Trophoblast cell (in vitro differentiated cells and primary cell): ENCODE measurements around the gene RNF222.

Experiments used
- DNase-seq, 2 donors: peaks; one replicate each; pipeline ENCODE4 v3.0.0-alpha.2; 2016
- H2AFZ ChIP-seq: 2 replicates; pipeline ENCODE4 v1.6.1; 2013; ENCODE audit warnings: low read length, moderate library complexity, mild to moderate bottlenecking; ENCODE audit not compliant: insufficient read depth, poor library complexity
- H2AK5ac ChIP-seq: 2 replicates; pipeline ENCODE4 v1.6.1; 2013; ENCODE audit warnings: mild to moderate bottlenecking, low read length
- H2BK120ac ChIP-seq: 2 replicates; pipeline ENCODE4 v1.6.1; 2013; ENCODE audit warnings: low read length, mild to moderate bottlenecking, moderate library complexity; ENCODE audit not compliant: insufficient read depth, poor library complexity
- H2BK12ac ChIP-seq: 2 replicates; pipeline ENCODE4 v1.6.1; 2013; ENCODE audit warnings: mild to moderate bottlenecking, low read length, moderate library complexity
- H2BK5ac ChIP-seq: 2 replicates; pipeline ENCODE4 v1.6.1; 2013; ENCODE audit warnings: low read length, low read depth, moderate library complexity, mild to moderate bottlenecking; ENCODE audit not compliant: poor library complexity
- H3K14ac ChIP-seq: 2 replicates; pipeline ENCODE4 v1.6.1; 2013; ENCODE audit warnings: mild to moderate bottlenecking, low read length
- H3K18ac ChIP-seq: 2 replicates; pipeline ENCODE4 v1.6.1; 2013; ENCODE audit warnings: mild to moderate bottlenecking, low read length
- H3K23ac ChIP-seq: 2 replicates; pipeline ENCODE4 v1.6.1; 2013; ENCODE audit warnings: low read length
- H3K27ac ChIP-seq: 2 replicates; pipeline ENCODE4 v1.5.1; 2013; ENCODE audit warnings: low read depth, mild to moderate bottlenecking, inconsistent platforms, low read length, moderate library complexity
- H3K27me3 ChIP-seq: 2 replicates; pipeline ENCODE4 v1.6.1; 2013; ENCODE audit warnings: inconsistent platforms, mild to moderate bottlenecking, low read length, moderate library complexity; ENCODE audit not compliant: insufficient read depth
- H3K36me3 ChIP-seq, 2 experiments: 1 replicate in 1 of 2; 2 replicates in 1 of 2; pipeline ENCODE4 v1.6.1; 2013; ENCODE audit warnings: low read length in 2 of 2, mild to moderate bottlenecking in 2 of 2, moderate library complexity in 1 of 2; ENCODE audit not compliant: insufficient read depth in 2 of 2, control insufficient read depth in 1 of 2
- H3K4ac ChIP-seq: 2 replicates; pipeline ENCODE4 v1.6.1; 2013; ENCODE audit warnings: low read depth, mild to moderate bottlenecking, low read length, moderate library complexity
- H3K4me1 ChIP-seq, 2 experiments: 1 replicate in 1 of 2; 2 replicates in 1 of 2; pipeline ENCODE4 v1.6.1; 2013; ENCODE audit warnings: low read length in 2 of 2, mild to moderate bottlenecking in 2 of 2, moderate library complexity in 1 of 2; ENCODE audit not compliant: insufficient read depth in 2 of 2, control insufficient read depth in 1 of 2
- H3K4me2 ChIP-seq: 2 replicates; pipeline ENCODE4 v1.6.1; 2013; ENCODE audit warnings: inconsistent platforms, mild to moderate bottlenecking, low read length, moderate library complexity
- H3K4me3 ChIP-seq: 2 replicates; pipeline ENCODE4 v1.5.1; 2013; ENCODE audit warnings: mild to moderate bottlenecking, low read depth, low read length, inconsistent platforms
- H3K79me1 ChIP-seq: one replicate; pipeline ENCODE4 v1.6.1; 2013; ENCODE audit warnings: low read length
- H3K79me2 ChIP-seq: 2 replicates; pipeline ENCODE4 v1.6.1; 2013; ENCODE audit warnings: low read length, mild to moderate bottlenecking; ENCODE audit not compliant: control insufficient read depth, insufficient read depth, poor library complexity
- H3K9ac ChIP-seq: 2 replicates; pipeline ENCODE4 v1.6.1; 2013; ENCODE audit warnings: mild to moderate bottlenecking, low read length
- H3K9me3 ChIP-seq: 2 replicates; pipeline ENCODE4 v1.6.1; 2013; ENCODE audit warnings: low read depth, mild to moderate bottlenecking, control low read depth, inconsistent platforms, low read length; ENCODE audit not compliant: insufficient read depth
- H4K12ac ChIP-seq: 2 replicates; pipeline ENCODE4 v1.6.1; 2013; ENCODE audit warnings: low read depth, mild to moderate bottlenecking, low read length, moderate library complexity
- H4K8ac ChIP-seq: 2 replicates; pipeline ENCODE4 v1.6.1; 2013; ENCODE audit warnings: low read depth, mild to moderate bottlenecking, low read length, moderate library complexity
- H4K91ac ChIP-seq: one replicate; pipeline ENCODE4 v1.6.1; 2013; ENCODE audit warnings: low read depth, mild to moderate bottlenecking, low read length, moderate library complexity
- WGBS: extraction: QIAGEN DNeasy Blood & Tissue Kit; methylation state at CpG from one replicate; pipeline ENCODE4 v1.1.7; 2013; ENCODE audit warnings: missing lambda C conversion rate; ENCODE audit not compliant: insufficient read length, insufficient coverage; ENCODE audit errors: extremely low coverage; 5-methylcytosine and 5-hydroxymethylcytosine counted together

Gene RNF222

GRCh38 chr17:8359769-8360168 lies 37.9 kb downstream of the RNF222 start:
- Histone ChIP-seq H4K91ac (no peak overlapping the region), H4K12ac (no peak overlapping the region), H3K27me3 (no peaks in the 10 kb centered on the region), H3K4me2 (no peak overlapping the region), H2BK12ac (no peak overlapping the region), H4K8ac (no peak overlapping the region), H3K4me3 (no peak overlapping the region), H3K4ac (no peak overlapping the region), H3K4me1 (peaks cover 4 to 9% of the 10 kb centered on the region in 2 experiments), H2AFZ (no peak overlapping the region), H2BK120ac (no peak overlapping the region), H3K36me3 (peaks cover 0 to 3% of the 10 kb centered on the region in 2 experiments), H3K9me3 (no peaks in the 10 kb centered on the region), H3K14ac (no peak overlapping the region), H3K79me2 (no peaks in the 10 kb centered on the region), H3K9ac (no peak overlapping the region), H3K27ac (no peak overlapping the region), H3K18ac (no peak overlapping the region), H3K79me1 (no peaks in the 10 kb centered on the region), H3K23ac (no peak overlapping the region), H2AK5ac (no peak overlapping the region), H2BK5ac (no peak overlapping the region)
- DNase-seq = peak in 1 of 2 donors; percentile 30
- WGBS = no CpG with 5 or more reads among the region's 5 CpGs

- Histone ChIP-seq H3K4me3 (no peak overlapping the region), H3K23ac (no peak overlapping the region), H3K9me3 (no peaks in the 10 kb centered on the region), H3K79me2 (no peaks in the 10 kb centered on the region), H3K79me1 (no peaks in the 10 kb centered on the region), H3K27me3 (no peaks in the 10 kb centered on the region), H3K4me2 (no peak overlapping the region), H2BK12ac (no peak overlapping the region), H2BK5ac (no peak overlapping the region), H3K27ac (no peak overlapping the region), H4K91ac (no peak overlapping the region), H3K4me1 (peaks cover 4 to 9% of the 10 kb centered on the region in 2 experiments), H3K36me3 (no peaks in the 10 kb centered on the region), H2AFZ (no peak overlapping the region), H3K14ac (no peak overlapping the region), H4K12ac (no peak overlapping the region), H3K9ac (no peak overlapping the region), H2AK5ac (no peak overlapping the region), H2BK120ac (no peak overlapping the region), H4K8ac (no peak overlapping the region), H3K4ac (no peak overlapping the region), H3K18ac (no peak overlapping the region)
- no peak for DNase-seq
- WGBS = no CpG with 5 or more reads among the region's 3 CpGs
Observed at GRCh38 chr17:8357910-8358309, 39.7 kb downstream of the RNF222 start.

- H3K27me3 ChIP-seq = no peaks in the 10 kb centered on the region
- H3K4me3 ChIP-seq = no peak overlapping the region
- H3K18ac ChIP-seq = no peak overlapping the region
- H2BK120ac ChIP-seq = no peak overlapping the region
- H3K14ac ChIP-seq = no peak overlapping the region
- no peak overlapping the region for H4K91ac ChIP-seq
- H4K8ac ChIP-seq = no peak overlapping the region
- H2BK5ac ChIP-seq = no peak overlapping the region
- no peaks in the 10 kb centered on the region for H3K79me1 ChIP-seq
- H3K4ac ChIP-seq = no peak overlapping the region
- no peak overlapping the region for H2BK12ac ChIP-seq
- H3K27ac ChIP-seq = no peak overlapping the region
- no peak overlapping the region for H4K12ac ChIP-seq
- no peak overlapping the region for H2AK5ac ChIP-seq
- no peak overlapping the region for H3K23ac ChIP-seq
- H2AFZ ChIP-seq = no peak overlapping the region
- WGBS = no CpG with 5 or more reads among the region's 8 CpGs
- no peak overlapping the region for H3K9ac ChIP-seq
- H3K4me2 ChIP-seq = no peak overlapping the region
- no peaks in the 10 kb centered on the region for H3K79me2 ChIP-seq
- H3K36me3 ChIP-seq = no peaks in the 10 kb centered on the region
- DNase-seq = no peak
- no peaks in the 10 kb centered on the region for H3K9me3 ChIP-seq
- no peaks in the 10 kb centered on the region for H3K4me1 ChIP-seq
Observed at GRCh38 chr17:8354236-8354635, 43.4 kb downstream of the RNF222 start.

GRCh38 chr17:8353736-8354135 lies 43.9 kb downstream of the RNF222 start:
- no peak overlapping the region for H2BK120ac ChIP-seq
- no peak overlapping the region for H3K4me2 ChIP-seq
- no peak overlapping the region for H3K4me3 ChIP-seq
- WGBS = no CpG with 5 or more reads among the region's 7 CpGs
- H3K9me3 ChIP-seq = no peaks in the 10 kb centered on the region
- H2BK12ac ChIP-seq = no peak overlapping the region
- H4K12ac ChIP-seq = no peak overlapping the region
- no peak overlapping the region for H3K9ac ChIP-seq
- H4K91ac ChIP-seq = no peak overlapping the region
- H3K23ac ChIP-seq = no peak overlapping the region
- no peaks in the 10 kb centered on the region for H3K36me3 ChIP-seq
- H3K4me1 ChIP-seq = no peaks in the 10 kb centered on the region
- H3K18ac ChIP-seq = no peak overlapping the region
- no peak overlapping the region for H2BK5ac ChIP-seq
- no peak overlapping the region for H2AK5ac ChIP-seq
- no peak overlapping the region for H3K14ac ChIP-seq
- DNase-seq = no peak
- no peak overlapping the region for H3K27ac ChIP-seq
- H3K79me2 ChIP-seq = no peaks in the 10 kb centered on the region
- H3K27me3 ChIP-seq = no peaks in the 10 kb centered on the region
- H4K8ac ChIP-seq = no peak overlapping the region
- no peaks in the 10 kb centered on the region for H3K79me1 ChIP-seq
- H2AFZ ChIP-seq = no peak overlapping the region
- no peak overlapping the region for H3K4ac ChIP-seq
